ENCODE data around the gene SLC5A1. TPM values are rescaled to one million over a fixed set of nuclear protein-coding genes. Genes with fewer than 3 reads are reported as not detected.
"Not testable (repeated sequence)": the region's sequence is repeated elsewhere in the genome, so short reads cannot be mapped to it uniquely, and the experiment has no call there.

SLC5A1 gene
- total RNA-seq, 1 experiment from 2014 or later = 0.23 TPM

GRCh38 chr22:32157632-32158031 is 114.6 kb downstream of the SLC5A1 start:
- H3K27ac Mint-ChIP-seq (ENCODE audit: unreplicated experiment); BruUV-seq (replicated peaks); H3K4me1 ChIP-seq; H3K36me3 ChIP-seq (ENCODE audit: control insufficient read depth, insufficient read depth, low read length); H3K27me3 ChIP-seq (replicated peaks; ENCODE audit: control insufficient read depth, insufficient read depth, low read length); POLR2A ChIA-PET; H3K4me3 ChIP-seq (ENCODE audit: low read depth, low read length); H3K9me3 Mint-ChIP-seq (ENCODE audit: unreplicated experiment); DNase-seq; H3K4me3 Mint-ChIP-seq (ENCODE audit: unreplicated experiment); intact Hi-C loops (cut with micrococcal nuclease; ENCODE audit: unreplicated experiment); H3K9me3 ChIP-seq; CTCF ChIA-PET; H3K36me3 Mint-ChIP-seq (ENCODE audit: insufficient read depth, unreplicated experiment); H3K4me1 Mint-ChIP-seq (ENCODE audit: low read depth, unreplicated experiment): not testable (repeated sequence)
- H3K27me3 Mint-ChIP-seq (ENCODE audit: insufficient read depth, unreplicated experiment) = peaks cover 10% of the 10 kb centered on the region

GRCh38 chr22:32158712-32159533 is 115.9 kb downstream of the SLC5A1 start, which contains the start of gene C22orf42:
Gene C22orf42 (minus strand): TSS chr22:32159303. CDS start chr22:32159215, 88 bp downstream.
- peaks cover 8% of the 10 kb centered on the region for H3K27me3 Mint-ChIP-seq (ENCODE audit: insufficient read depth, unreplicated experiment)
- no peaks in the 10 kb centered on the region for H3K9me3 ChIP-seq
- intact Hi-C loops (cut with micrococcal nuclease; ENCODE audit: unreplicated experiment) = no loop called here
- CTCF ChIA-PET = no interaction called here
- POLR2A ChIA-PET = no interaction called here
- no TSS peak for BruUV-seq (replicated peaks)
- H3K4me1 Mint-ChIP-seq (ENCODE audit: low read depth, unreplicated experiment) = no peaks in the 10 kb centered on the region
- H3K36me3 Mint-ChIP-seq (ENCODE audit: insufficient read depth, unreplicated experiment) = no peaks in the 10 kb centered on the region
- no peaks in the 10 kb centered on the region for H3K4me1 ChIP-seq
- no peaks in the 10 kb centered on the region for H3K36me3 ChIP-seq (ENCODE audit: control insufficient read depth, insufficient read depth, low read length)
- TF ChIP-seq, protein P1, sequence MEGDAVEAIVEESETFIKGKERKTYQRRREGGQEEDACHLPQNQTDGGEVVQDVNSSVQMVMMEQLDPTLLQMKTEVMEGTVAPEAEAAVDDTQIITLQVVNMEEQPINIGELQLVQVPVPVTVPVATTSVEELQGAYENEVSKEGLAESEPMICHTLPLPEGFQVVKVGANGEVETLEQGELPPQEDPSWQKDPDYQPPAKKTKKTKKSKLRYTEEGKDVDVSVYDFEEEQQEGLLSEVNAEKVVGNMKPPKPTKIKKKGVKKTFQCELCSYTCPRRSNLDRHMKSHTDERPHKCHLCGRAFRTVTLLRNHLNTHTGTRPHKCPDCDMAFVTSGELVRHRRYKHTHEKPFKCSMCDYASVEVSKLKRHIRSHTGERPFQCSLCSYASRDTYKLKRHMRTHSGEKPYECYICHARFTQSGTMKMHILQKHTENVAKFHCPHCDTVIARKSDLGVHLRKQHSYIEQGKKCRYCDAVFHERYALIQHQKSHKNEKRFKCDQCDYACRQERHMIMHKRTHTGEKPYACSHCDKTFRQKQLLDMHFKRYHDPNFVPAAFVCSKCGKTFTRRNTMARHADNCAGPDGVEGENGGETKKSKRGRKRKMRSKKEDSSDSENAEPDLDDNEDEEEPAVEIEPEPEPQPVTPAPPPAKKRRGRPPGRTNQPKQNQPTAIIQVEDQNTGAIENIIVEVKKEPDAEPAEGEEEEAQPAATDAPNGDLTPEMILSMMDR (IDR thresholded peaks at IDR 0.05; ENCODE audit: insufficient read depth in 1 of 2, low read depth in 1 of 2, low read length in 1 of 2, severe bottlenecking in 1 of 2, unreplicated experiment in 1 of 2) = no peak
- no peaks in the 10 kb centered on the region for H3K27me3 ChIP-seq (replicated peaks; ENCODE audit: control insufficient read depth, insufficient read depth, low read length)
- no peak for DNase-seq
- no peaks in the 10 kb centered on the region for H3K9me3 Mint-ChIP-seq (ENCODE audit: unreplicated experiment)
- no peak within 1 kb of the TSS for H3K4me3 ChIP-seq (ENCODE audit: low read depth, low read length)
- no peak within 1 kb of the TSS for H3K4me3 Mint-ChIP-seq (ENCODE audit: unreplicated experiment)
- no peak within 1 kb of the TSS for H3K27ac Mint-ChIP-seq (ENCODE audit: unreplicated experiment)

- CTCF ChIA-PET; POLR2A ChIA-PET; H3K4me1 ChIP-seq; DNase-seq; H3K4me3 ChIP-seq (ENCODE audit: low read depth, low read length); BruUV-seq (replicated peaks); H3K9me3 Mint-ChIP-seq (ENCODE audit: unreplicated experiment); H3K9me3 ChIP-seq; H3K27ac Mint-ChIP-seq (ENCODE audit: unreplicated experiment); H3K27me3 ChIP-seq (replicated peaks; ENCODE audit: control insufficient read depth, insufficient read depth, low read length); H3K36me3 ChIP-seq (ENCODE audit: control insufficient read depth, insufficient read depth, low read length); H3K36me3 Mint-ChIP-seq (ENCODE audit: insufficient read depth, unreplicated experiment); intact Hi-C loops (cut with micrococcal nuclease; ENCODE audit: unreplicated experiment); H3K4me1 Mint-ChIP-seq (ENCODE audit: low read depth, unreplicated experiment); H3K4me3 Mint-ChIP-seq (ENCODE audit: unreplicated experiment); H3K27me3 Mint-ChIP-seq (ENCODE audit: insufficient read depth, unreplicated experiment): not testable (repeated sequence)
Observed at GRCh38 chr22:32160411-32160810, 117.3 kb downstream of the SLC5A1 start.

Other genes with a start within 250 kb of the SLC5A1 start
- 128 and 135 TPM in 2 replicates for gene YWHAH, start 98.7 kb upstream of the SLC5A1 start, total RNA-seq (2022)
- not detected in 2 replicates for gene C22orf42, start 116.0 kb downstream of the SLC5A1 start, total RNA-seq (2022)
- not detected in 2 replicates for gene RFPL2, start 161.8 kb downstream of the SLC5A1 start, total RNA-seq (2022)
- gene SLC5A4, start 212.1 kb downstream of the SLC5A1 start, total RNA-seq (2022) = not detected in 2 replicates